ENCODE data around the gene RANBP17.

The RANBP17 gene

DNA sequence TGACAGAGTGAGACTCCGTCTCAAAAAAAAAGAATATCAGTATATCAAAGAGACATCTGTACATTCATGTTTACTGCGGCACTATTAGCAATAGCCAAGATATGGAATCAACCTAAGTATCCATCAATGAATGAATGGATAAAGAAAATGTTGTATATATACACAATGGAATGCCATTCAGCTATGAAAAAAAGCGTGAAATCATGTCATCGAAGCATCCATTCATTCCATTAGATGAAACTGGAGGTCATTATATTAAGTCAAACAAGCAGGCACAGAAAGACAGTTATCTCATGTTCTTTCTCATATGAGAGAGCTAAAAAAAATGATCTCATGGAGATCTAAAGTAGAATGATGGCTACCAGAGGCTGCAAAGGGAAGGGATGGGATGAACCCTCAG lies 266.3 kb downstream of the RANBP17 start:
- TF ChIP-seq, protein P1, sequence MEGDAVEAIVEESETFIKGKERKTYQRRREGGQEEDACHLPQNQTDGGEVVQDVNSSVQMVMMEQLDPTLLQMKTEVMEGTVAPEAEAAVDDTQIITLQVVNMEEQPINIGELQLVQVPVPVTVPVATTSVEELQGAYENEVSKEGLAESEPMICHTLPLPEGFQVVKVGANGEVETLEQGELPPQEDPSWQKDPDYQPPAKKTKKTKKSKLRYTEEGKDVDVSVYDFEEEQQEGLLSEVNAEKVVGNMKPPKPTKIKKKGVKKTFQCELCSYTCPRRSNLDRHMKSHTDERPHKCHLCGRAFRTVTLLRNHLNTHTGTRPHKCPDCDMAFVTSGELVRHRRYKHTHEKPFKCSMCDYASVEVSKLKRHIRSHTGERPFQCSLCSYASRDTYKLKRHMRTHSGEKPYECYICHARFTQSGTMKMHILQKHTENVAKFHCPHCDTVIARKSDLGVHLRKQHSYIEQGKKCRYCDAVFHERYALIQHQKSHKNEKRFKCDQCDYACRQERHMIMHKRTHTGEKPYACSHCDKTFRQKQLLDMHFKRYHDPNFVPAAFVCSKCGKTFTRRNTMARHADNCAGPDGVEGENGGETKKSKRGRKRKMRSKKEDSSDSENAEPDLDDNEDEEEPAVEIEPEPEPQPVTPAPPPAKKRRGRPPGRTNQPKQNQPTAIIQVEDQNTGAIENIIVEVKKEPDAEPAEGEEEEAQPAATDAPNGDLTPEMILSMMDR (IDR thresholded peaks at IDR 0.05; ENCODE audit: borderline replicate concordance, insufficient read depth, low read depth, low read length): no peak
- no peak overlapping the region for H3K4me3 ChIP-seq (ENCODE audit: low read depth, low read length)

DNA sequence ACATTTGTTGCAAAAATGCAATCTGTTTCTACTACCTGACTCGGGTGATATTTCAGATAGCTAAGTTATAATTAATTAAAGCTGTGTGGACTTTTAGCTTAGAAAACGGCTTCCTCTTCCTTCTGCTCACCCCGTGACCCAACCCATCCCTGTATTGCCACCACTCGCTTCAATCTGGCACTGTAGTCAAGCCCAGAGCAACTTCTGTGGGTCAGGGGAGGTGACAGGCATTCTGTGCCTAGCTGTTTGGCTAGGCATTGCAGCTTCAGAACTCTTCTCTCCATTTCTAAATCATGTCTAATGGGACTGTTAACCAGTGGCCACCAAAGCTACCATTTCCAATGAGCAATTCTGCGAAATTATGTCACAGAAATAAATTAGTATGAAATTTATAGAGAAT lies 267.5 kb downstream of the RANBP17 start:
- H3K4me3 ChIP-seq (ENCODE audit: low read depth, low read length): no peak overlapping the region
- TF ChIP-seq, protein P1 (IDR thresholded peaks at IDR 0.05; ENCODE audit: borderline replicate concordance, insufficient read depth, low read depth, low read length): no peak

- TF ChIP-seq, protein P1 (IDR thresholded peaks at IDR 0.05; ENCODE audit: borderline replicate concordance, insufficient read depth, low read depth, low read length): no peak
- no peak overlapping the region for H3K4me3 ChIP-seq (ENCODE audit: low read depth, low read length)
Observed at GRCh38 chr5:171131497-171131896, 269.7 kb downstream of the RANBP17 start.

- TF ChIP-seq, protein P1 (IDR thresholded peaks at IDR 0.05; ENCODE audit: borderline replicate concordance, insufficient read depth, low read depth, low read length): no peak
- H3K4me3 ChIP-seq (ENCODE audit: low read depth, low read length): no peak overlapping the region
Observed at GRCh38 chr5:171137768-171138525, 276.1 kb downstream of the RANBP17 start.

GRCh38 chr5:171139227-171139626 lies 277.4 kb downstream of the RANBP17 start:
- H3K4me3 ChIP-seq (ENCODE audit: low read depth, low read length): no peak overlapping the region
- TF ChIP-seq, protein P1 (IDR thresholded peaks at IDR 0.05; ENCODE audit: borderline replicate concordance, insufficient read depth, low read depth, low read length): no peak

GRCh38 chr5:171142617-171143016 lies 280.8 kb downstream of the RANBP17 start:
- TF ChIP-seq, protein P1 (IDR thresholded peaks at IDR 0.05; ENCODE audit: borderline replicate concordance, insufficient read depth, low read depth, low read length): no peak
- no peak overlapping the region for H3K4me3 ChIP-seq (ENCODE audit: low read depth, low read length)

DNA sequence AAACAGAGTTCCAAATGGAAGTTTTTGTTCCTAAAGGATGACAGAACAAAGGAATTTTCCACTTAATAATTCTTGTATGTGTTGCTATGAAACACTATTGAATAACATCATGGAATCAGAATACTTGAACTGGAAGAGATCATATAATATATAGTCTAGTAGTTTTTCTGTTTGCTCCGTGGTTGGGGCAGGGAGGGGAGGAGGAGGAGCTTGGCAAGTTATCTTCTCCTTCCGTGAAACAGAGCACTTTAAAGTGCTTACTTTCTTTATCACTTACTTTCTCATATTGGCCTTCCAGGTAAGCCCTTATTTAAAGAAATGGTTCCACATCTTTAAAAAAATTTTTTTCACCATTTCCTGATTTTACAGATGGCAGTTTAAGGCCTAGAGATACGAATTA lies 281.4 kb downstream of the RANBP17 start:
- TF ChIP-seq, protein P1 (IDR thresholded peaks at IDR 0.05; ENCODE audit: borderline replicate concordance, insufficient read depth, low read depth, low read length): no peak
- H3K4me3 ChIP-seq (ENCODE audit: low read depth, low read length): no peak overlapping the region

Measured in GM12875 (cell line).